ENCODE measurements around the gene ATG9B. TPM values are rescaled to one million over a fixed set of nuclear protein-coding genes. Genes with fewer than 3 reads are reported as not detected.

Gene ATG9B
- total and polyA plus RNA-seq, 2 of the 13 experiments (the other 11 are each of a cell fraction or from before 2014, with no cell fraction given), result 0.24 TPM; not detected in 1

- no peak for TF ChIP-seq ZNF225 (CRISPR knock-in tag; IDR thresholded peaks at IDR 0.05)
- no peak for TF ChIP-seq ZNF564 (CRISPR knock-in tag; IDR thresholded peaks at IDR 0.05)
- TF ChIP-seq CHD2 (IDR thresholded peaks at IDR 0.05; ENCODE audit: low read depth, low read length), result 0 out of 2 replicates have a peak, but pooled peaks have one; percentile 20
- TF ChIP-seq ZNF558 (CRISPR knock-in tag; IDR thresholded peaks at IDR 0.05; ENCODE audit: borderline replicate concordance), result no peak
- TF ChIP-seq REPIN1 (CRISPR knock-in tag; IDR thresholded peaks at IDR 0.05; ENCODE audit: borderline replicate concordance, low read depth), result no peak
- 0 out of 2 replicates have a peak, but pooled peaks have one; percentile 30 for TF ChIP-seq ATF2 (CRISPR knock-in tag; IDR thresholded peaks at IDR 0.05)
- TF ChIP-seq ZNF784 (CRISPR knock-in tag; IDR thresholded peaks at IDR 0.05; ENCODE audit: borderline replicate concordance), result no peak
- TF ChIP-seq ZNF691 (CRISPR knock-in tag; IDR thresholded peaks at IDR 0.05; ENCODE audit: borderline replicate concordance, low read depth), result no peak
- TF ChIP-seq, protein P1, sequence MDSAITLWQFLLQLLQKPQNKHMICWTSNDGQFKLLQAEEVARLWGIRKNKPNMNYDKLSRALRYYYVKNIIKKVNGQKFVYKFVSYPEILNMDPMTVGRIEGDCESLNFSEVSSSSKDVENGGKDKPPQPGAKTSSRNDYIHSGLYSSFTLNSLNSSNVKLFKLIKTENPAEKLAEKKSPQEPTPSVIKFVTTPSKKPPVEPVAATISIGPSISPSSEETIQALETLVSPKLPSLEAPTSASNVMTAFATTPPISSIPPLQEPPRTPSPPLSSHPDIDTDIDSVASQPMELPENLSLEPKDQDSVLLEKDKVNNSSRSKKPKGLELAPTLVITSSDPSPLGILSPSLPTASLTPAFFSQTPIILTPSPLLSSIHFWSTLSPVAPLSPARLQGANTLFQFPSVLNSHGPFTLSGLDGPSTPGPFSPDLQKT (CRISPR knock-in tag; IDR thresholded peaks at IDR 0.05; ENCODE audit: borderline replicate concordance), result no peak
- TF ChIP-seq ATRX (CRISPR knock-in tag; IDR thresholded peaks at IDR 0.05; ENCODE audit: borderline replicate concordance), result no peak
- TF ChIP-seq ZFP36L2 (CRISPR knock-in tag; IDR thresholded peaks at IDR 0.05), result 0 out of 2 replicates have a peak, but pooled peaks have one; percentile 66
- no peak for TF ChIP-seq POLR2A (IDR thresholded peaks at IDR 0.05; ENCODE audit: insufficient read depth in 1 of 2, low read depth in 2 of 2, low read length in 2 of 2)
- TF ChIP-seq, protein P2, sequence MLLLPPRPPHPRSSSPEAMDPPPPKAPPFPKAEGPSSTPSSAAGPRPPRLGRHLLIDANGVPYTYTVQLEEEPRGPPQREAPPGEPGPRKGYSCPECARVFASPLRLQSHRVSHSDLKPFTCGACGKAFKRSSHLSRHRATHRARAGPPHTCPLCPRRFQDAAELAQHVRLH (CRISPR knock-in tag; IDR thresholded peaks at IDR 0.05; ENCODE audit: borderline replicate concordance, low read depth), result no peak
- TF ChIP-seq KMT2A (CRISPR knock-in tag; IDR thresholded peaks at IDR 0.05), result no peak
- no peak for TF ChIP-seq PAX8 (CRISPR knock-in tag; IDR thresholded peaks at IDR 0.05; ENCODE audit: borderline replicate concordance)
- no peak for TF ChIP-seq ZNF749 (CRISPR knock-in tag; IDR thresholded peaks at IDR 0.05; ENCODE audit: borderline replicate concordance)
- TF ChIP-seq TEAD3 (CRISPR knock-in tag; optimal IDR thresholded peaks at IDR 0.05; ENCODE audit: borderline replicate concordance), result peak; percentile 36
- TF ChIP-seq ISX (CRISPR knock-in tag; conservative IDR thresholded peaks at IDR 0.05), result no peak
- TF ChIP-seq PAF1 (CRISPR knock-in tag; IDR thresholded peaks at IDR 0.05), result no peak
- no peak; the same call in 1 of the 2 replicates for TF ChIP-seq MEIS1 (CRISPR knock-in tag; IDR thresholded peaks at IDR 0.05; ENCODE audit: borderline replicate concordance)
- peak; percentile 55; the same call in 1 of the 2 replicates for TF ChIP-seq SAP130 (CRISPR knock-in tag; IDR thresholded peaks at IDR 0.05; ENCODE audit: low read depth)
- no peak for TF ChIP-seq ZNF549 (CRISPR knock-in tag; IDR thresholded peaks at IDR 0.05)
- no peak for TF ChIP-seq GRHL1 (CRISPR knock-in tag; conservative IDR thresholded peaks at IDR 0.05)
- no peak for TF ChIP-seq ZSCAN22 (CRISPR knock-in tag; IDR thresholded peaks at IDR 0.05)
- no peak; the same call in 1 of the 2 replicates for TF ChIP-seq KDM4B (CRISPR knock-in tag; IDR thresholded peaks at IDR 0.05)
- TF ChIP-seq ZNF329 (CRISPR knock-in tag; IDR thresholded peaks at IDR 0.05; ENCODE audit: low read depth), result no peak
Observed at GRCh38 chr7:151017953-151018420, 6.3 kb downstream of the ATG9B start (continued).
